ENCODE measurements around the gene FBXO10. TPM values are rescaled to one million over a fixed set of nuclear protein-coding genes. Genes with fewer than 3 reads are reported as not detected.

The FBXO10 gene
- total RNA-seq, 4 donors from 2014 or later: 2.4 to 5.5 (median 3.7) TPM

DNA sequence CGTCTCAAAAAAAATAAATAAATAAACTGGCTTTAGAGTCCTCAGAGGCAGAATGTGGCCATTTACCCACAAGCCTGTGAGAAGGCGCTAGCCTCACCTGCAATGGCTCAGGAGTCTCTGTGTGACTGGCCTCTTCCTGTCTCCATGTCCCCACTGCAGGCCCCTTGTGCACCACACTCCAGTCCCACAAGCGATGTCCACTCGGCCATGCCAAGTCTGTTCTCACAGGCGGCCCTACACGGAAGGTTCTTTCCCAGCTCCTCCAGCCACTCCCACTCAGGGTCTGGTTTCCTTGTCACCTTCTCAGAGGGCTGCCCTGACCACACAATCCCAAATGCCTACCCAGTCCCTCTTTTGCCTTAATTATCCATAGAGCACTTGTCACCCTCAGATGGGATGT lies 52.3 kb downstream of the FBXO10 start:
- WGBS, 2 donors: 90 to 92% methylated on average over 6 of the region's 6 CpGs

DNA sequence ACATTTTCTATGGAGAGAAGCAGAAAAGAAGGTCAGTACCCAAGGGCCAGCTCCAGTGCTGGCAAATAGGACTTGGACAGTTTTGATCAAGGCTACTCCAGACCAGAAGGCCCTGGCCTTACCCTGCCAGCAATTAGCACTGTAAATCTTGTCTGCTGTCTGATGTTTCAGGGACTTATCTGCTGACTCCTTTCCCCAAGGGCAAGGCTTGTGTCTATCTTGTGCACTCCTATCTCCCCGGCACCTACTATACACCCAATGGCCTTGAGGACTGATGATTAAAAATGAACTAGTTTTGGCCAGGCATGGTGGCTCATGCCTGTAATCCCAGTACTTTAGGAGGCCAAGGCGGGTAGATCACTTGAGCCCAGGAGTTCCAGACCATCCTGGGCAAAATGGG lies 53.2 kb downstream of the FBXO10 start:
- WGBS, 2 donors: 95 to 97% methylated on average over 2 of the region's 2 CpGs
- no peak overlapping the region for H3K4me3 ChIP-seq (ENCODE audit: low read depth, poor library complexity, severe bottlenecking)
- intact Hi-C loops (cut with DNase I; ENCODE audit: low total_unique reads): no loop called here
- no peak for TF ChIP-seq CTCF (IDR thresholded peaks at IDR 0.05)
- no peak for TF ChIP-seq POLR2A (IDR thresholded peaks at IDR 0.05)
- DNase-seq (ENCODE audit: low spot score in 2 of 2): no peak

More for the DNA sequence above, 52.3 kb downstream of the FBXO10 start:
- TF ChIP-seq POLR2A (IDR thresholded peaks at IDR 0.05) (no peak), CTCF (IDR thresholded peaks at IDR 0.05) (no peak)
- no peak for DNase-seq (ENCODE audit: low spot score in 2 of 2)
- intact Hi-C loops (cut with DNase I; ENCODE audit: low total_unique reads): no loop called here
- no peak overlapping the region for H3K4me3 ChIP-seq (ENCODE audit: low read depth, poor library complexity, severe bottlenecking)

DNA sequence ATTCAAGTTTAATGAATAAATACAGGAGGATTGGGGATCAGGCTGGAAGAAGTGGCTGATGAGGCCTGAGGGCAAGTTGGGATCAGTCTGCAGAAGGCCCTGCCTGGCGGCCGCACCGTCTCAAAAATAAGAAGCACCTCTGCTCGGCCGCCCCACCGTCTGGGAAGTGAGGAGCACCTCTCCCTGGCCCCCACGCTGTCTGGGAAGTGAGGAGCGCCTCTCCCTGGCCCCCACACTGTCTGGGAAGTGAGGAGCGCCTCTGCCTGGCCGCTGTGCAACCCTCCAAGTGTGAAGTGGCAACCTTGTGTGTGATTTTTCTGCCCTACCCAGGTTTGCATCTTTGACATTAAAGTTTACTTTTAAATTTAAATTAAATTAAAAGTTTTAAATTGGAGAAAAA lies 55.1 kb downstream of the FBXO10 start:
- H3K4me3 ChIP-seq (ENCODE audit: low read depth, poor library complexity, severe bottlenecking): no peak overlapping the region
- no peak for DNase-seq (ENCODE audit: low spot score in 2 of 2)
- intact Hi-C loops (cut with DNase I; ENCODE audit: low total_unique reads): no loop called here
- TF ChIP-seq POLR2A (IDR thresholded peaks at IDR 0.05) (no peak), CTCF (IDR thresholded peaks at IDR 0.05) (no peak)
- WGBS, 2 donors: 90 to 91% methylated on average over 10 of the region's 10 CpGs

DNA sequence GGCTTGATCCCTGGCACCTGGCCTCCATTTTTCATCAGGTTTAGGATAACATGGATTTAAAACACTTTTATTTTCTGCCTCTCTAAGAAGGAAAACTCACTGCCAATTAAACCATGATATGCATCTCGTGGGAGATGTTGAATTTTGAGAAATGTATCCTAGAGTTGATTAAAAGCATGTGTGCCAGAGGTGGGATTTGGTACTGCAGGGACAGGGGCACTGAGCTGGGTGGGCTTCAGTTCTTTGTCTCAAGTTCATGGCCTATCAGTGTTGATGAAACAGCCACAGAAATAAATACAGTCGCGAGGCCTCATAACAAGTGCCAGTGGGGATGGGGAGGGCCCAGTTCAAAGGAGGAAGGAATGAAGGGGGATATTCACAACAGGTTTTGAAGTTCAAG lies 55.5 kb downstream of the FBXO10 start:
- TF ChIP-seq POLR2A (IDR thresholded peaks at IDR 0.05) (no peak), CTCF (IDR thresholded peaks at IDR 0.05) (no peak)
- H3K4me3 ChIP-seq (ENCODE audit: low read depth, poor library complexity, severe bottlenecking): no peak overlapping the region
- intact Hi-C loops (cut with DNase I; ENCODE audit: low total_unique reads): no loop called here
- no peak for DNase-seq (ENCODE audit: low spot score in 2 of 2)
- WGBS, 2 donors: 77 to 83% methylated on average over 3 of the region's 3 CpGs

DNA sequence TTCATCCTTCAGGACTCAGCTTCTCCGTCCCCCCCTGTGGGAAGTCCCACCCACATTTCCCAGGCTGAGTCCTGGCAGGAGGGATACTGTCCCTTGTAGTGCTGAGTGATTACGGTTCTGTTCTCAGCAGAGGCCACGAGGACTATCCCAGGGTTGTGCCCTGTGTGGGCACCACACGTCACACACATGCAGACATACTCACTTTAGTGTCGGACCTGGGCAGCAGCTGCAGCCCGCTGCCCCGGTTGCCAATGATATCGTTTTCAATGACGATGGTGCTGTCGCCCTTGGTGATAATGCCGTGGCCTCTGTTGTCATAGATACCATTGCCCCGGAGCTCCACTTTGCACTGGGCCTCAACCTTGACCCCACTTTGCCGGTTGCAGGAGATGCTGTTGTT lies 58.3 kb downstream of the FBXO10 start:
- intact Hi-C loops (cut with DNase I; ENCODE audit: low total_unique reads): no loop called here
- no peak overlapping the region for H3K4me3 ChIP-seq (ENCODE audit: low read depth, poor library complexity, severe bottlenecking)
- TF ChIP-seq CTCF (IDR thresholded peaks at IDR 0.05): no peak
- no peak for DNase-seq (ENCODE audit: low spot score in 2 of 2)
- 81 to 92% methylated on average over 6 to 11 of the region's 13 CpGs for WGBS, 2 donors

DNA sequence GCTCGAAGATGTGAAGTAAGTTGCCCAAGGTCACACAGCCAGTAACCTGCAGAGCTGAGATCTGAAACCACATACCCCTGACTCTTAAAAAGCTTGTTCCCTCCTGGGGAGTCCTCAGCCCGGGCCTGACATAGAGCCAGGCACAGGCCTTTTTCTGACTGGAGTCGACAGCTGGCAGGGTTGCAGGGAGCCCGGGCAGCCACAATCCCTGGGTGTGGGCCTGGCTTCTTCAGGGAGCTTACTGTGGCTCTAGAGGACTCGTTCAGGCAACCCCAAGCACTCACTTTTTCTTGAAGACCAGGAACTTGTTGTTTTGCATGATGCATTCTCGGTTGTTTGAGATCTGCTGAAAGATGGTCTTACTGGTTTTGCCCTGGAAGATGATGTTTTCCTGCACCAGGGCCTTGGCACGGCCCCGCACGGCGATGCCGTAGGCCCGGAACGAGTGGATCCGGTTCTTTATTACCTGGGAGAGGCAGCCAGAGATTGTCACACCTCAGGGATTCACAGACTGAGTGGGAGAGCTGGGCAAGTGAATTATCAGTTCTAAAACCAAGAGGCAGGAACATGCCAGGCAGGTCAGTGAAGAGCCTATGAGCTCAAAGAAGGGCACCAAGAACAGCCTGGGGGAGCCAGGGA lies 60.4 kb downstream of the FBXO10 start:
- intact Hi-C loops (cut with DNase I; ENCODE audit: low total_unique reads): no loop called here
- no peak overlapping the region for H3K4me3 ChIP-seq (ENCODE audit: low read depth, poor library complexity, severe bottlenecking)
- 65 to 76% methylated on average over 14 of the region's 14 CpGs for WGBS, 2 donors
- DNase-seq (ENCODE audit: low spot score in 2 of 2): no peak
- TF ChIP-seq CTCF (IDR thresholded peaks at IDR 0.05) (no peak), POLR2A (IDR thresholded peaks at IDR 0.05) (no peak)

Data from lower leg skin (tissue), 4 donors.